T-helper 22 cell (primary cell): ENCODE measurements around the gene FCHO1.
"Not testable (repeated sequence)": the region's sequence is repeated elsewhere in the genome, so short reads cannot be mapped to it uniquely, and the experiment has no call there.

Experiments
- DNase-seq: peaks from one replicate; pipeline ENCODE4 v3.0.0-alpha.2; 2020; ENCODE audit warnings: low read depth

Gene FCHO1

DNA sequence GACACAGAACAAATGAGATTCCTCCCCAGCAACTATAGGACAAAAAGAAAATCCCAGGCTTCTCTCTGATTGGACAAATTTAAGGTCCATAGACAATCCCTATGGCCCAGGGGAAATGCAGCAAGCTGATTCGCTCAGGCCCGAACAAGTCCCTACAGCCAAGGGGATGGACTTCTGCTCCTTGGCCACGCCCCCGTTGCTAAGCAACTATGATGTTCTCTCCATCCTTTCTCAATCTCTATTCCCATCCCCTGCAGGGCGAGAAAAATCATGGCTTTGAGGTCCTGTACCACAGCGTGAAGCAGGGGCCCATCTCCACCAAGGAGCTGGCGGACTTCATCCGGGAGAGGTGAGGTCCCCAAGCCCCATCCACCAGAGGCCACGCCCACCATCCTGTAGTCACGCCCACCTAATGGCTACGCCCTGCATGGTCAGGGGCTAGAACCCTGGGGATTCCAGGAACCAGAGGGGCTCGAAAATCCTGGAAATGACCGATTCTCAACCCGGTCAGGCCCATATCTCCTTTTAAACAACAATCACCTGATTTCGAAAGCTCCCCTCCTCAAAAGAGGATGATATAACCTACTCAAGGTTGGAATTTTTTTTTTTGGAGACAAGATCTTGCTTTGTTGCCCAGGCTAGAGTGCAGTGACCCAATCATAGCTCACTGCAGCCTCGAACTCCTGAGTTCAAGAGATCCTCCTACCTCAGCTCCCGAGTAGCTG, 11.4 kb downstream of the FCHO1 start:
- no peak for DNase-seq

DNA sequence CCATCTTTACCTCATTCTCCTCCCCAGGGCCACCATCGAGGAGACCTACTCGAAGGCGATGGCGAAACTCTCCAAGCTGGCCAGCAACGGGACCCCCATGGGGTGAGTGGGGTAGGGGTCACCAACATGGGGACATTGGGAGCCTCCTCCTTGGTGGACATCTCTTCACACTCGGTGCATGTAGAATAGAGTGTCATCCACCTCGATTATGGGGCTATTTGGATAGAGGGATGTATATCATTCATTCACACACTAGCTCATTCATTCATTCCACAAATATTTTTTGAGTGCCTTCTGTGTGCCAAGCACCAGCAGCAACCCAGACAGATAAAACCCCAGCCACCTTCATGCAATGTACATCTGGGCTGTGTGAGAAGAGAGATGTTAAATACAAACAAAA, 13.1 kb downstream of the FCHO1 start:
- DNase-seq = no peak

DNA sequence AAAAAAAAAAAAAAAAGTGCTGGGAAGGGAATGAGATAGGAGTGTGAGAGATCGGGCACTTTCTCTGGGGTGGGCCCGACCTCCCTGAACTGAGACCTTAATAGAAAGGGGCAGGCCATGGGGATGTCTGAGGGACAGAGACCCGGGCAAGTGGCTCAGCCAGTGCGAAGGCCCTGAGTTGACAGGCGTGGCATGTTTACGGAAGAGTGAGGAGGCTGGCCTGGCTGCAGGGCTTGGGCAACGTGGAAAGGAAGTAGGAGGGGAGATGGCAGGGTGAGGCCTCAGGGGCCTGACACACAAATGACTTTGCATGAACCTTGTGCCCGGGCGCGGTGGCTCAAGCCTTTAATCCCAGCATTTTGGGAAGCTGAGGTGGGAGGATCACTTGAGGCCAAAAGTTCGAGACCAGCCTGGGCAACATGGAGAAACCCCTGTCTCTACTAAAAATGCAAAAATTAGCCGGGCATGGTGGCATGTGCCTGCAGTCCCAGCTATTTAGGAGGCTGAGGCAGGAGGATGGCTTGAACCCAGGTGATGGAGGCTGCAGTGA, 13.9 kb downstream of the FCHO1 start:
- DNase-seq = no peak

DNA sequence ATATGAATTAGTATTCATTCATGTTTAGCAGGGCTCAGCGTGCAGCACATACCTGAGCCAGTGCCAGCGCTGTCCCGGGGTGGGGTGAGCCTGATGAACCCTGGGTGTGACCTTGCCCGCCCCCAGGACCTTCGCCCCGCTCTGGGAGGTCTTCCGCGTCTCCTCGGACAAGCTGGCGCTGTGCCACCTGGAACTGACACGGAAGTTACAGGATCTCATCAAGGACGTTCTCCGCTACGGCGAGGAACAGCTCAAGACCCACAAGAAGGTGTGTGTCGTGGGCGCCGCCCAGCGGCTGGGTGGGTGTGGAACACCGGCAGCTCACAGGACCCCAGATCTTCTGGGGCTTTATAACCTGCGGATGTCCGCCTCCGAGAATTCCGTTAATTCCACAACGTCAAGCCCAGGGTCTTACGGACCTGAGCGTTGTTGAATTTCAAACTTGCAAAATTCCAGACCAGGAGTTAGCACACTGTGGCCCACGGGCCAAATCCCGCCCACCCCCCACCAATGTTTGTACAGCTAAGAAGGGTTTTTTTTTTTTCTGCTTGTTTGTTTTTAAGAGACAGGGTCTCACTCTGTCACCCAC, 15.4 kb downstream of the FCHO1 start:
- DNase-seq = no peak

DNA sequence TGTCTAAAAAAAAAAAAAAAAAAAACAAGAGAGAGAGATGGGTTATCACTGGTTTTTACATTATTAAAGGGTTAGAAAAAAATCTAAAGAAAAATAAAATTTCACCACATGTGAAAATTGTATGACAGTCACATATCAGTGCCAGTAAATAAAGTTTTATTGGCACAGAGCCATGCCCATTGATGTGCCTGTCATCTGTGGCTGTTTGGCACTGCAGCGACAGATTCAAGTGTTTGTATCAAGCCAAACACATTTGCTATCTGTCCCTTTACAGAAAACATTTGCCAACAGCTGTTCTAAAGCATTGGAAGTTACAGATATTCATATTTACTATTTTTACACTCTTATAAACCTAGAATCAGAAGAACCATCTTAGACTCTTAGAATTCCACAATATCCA, 16.3 kb downstream of the FCHO1 start:
- DNase-seq = no peak

DNA sequence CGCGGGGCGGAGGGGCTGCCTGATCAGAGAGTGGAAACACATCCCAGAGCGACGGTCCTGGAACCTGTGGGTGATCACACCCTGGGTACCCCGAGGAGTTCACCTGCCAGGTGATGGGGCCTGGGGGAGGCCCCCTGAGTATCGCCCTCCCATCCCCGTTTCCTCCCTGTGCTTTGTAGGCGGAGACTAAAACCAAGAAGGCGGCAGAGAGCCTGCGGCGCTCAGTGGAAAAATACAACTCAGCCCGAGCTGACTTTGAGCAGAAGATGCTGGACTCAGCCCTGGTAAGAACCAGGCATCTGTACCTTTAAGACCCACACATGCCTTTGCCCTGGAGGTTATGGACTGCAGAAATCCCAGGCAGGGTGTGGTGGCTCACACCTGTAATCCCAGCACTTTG, 19.3 kb downstream of the FCHO1 start:
- DNase-seq = no peak

DNA sequence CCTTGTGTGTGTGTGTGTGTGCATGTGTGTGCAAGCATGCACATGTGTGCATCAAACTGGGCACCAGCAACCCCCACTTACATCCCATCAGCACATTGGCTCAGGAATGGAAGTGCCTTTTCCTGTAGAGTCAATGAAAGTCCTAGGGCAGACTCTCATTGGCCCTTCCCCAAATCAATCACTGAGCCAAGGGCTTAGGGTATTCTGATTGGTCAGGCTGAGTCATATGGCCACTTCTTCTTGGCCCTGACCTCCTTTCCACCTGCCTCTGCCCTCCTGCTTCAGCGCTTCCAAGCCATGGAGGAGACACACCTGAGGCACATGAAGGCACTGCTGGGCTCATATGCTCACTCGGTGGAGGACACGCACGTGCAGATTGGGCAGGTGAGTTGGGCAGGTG, 20.9 kb downstream of the FCHO1 start:
- DNase-seq = no peak

DNA sequence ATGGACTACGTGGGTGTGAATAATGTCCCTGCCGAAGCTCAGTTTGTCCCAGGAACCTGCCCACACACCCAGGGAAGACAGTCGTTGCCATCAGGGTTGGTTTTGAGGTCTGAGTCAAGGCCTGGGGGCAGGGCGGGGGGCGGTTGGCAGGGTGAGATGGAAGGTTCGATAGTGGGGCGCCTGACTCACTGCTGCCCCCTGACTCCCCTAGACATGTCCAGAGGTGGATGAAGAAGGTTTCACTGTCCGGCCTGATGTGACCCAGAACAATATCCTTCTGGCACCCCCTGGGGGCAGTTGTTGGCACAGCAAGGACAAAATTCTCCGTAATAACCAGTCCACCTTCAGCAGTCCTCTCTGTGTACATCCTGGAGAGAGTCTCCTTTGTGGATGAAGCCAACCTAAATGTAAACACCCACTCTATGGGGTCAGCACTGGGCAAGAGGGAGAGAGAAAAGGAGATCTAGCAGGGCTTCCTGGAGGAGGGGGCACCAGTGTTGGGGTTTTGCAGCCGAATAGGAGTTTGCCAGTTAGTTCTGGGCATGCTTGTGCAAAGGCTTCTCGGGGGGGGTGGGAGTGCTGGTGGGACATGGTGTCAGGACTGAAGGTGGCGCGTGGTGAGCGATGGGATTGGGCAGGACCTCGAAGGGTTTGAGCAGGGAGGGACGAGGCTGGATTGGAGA, 24.1 kb downstream of the FCHO1 start:
- DNase-seq = no peak

DNA sequence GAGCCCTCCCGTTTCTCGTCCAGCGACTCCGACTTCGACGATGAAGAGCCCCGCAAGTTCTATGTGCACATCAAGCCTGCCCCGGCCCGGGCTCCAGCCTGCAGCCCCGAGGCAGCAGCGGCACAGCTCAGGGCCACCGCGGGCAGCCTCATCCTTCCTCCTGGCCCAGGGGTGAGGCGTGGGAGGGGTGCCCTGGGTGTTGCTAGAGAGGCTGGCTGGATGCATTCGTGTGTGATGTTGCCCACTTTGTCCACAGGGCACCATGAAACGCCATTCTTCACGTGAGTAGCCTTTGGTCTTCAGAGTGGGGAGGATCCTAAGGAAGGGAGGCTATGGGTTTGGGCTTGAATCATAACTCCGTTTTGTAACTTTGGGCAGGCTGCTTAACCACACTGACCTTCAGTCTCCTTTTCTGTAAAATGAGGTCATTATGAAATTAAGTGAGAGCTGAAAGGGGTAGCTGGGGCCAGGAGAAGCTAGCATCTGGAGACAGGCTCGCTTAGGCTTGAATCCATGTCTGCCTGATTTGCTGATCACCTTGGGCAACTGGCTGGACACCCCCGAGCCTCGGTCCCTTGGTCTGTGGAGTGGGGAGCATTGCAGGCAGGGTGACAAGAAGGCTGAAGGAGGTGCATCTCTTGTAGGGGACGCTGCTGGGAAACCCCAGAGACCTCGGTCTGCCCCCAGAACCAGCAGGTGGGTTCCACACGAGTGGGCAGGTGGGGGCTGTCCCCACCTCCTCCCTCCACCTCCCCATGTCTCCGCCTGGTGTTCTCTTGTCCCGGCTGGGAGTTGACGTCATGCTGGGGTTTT, 24.9 kb downstream of the FCHO1 start:
- no peak for DNase-seq

DNA sequence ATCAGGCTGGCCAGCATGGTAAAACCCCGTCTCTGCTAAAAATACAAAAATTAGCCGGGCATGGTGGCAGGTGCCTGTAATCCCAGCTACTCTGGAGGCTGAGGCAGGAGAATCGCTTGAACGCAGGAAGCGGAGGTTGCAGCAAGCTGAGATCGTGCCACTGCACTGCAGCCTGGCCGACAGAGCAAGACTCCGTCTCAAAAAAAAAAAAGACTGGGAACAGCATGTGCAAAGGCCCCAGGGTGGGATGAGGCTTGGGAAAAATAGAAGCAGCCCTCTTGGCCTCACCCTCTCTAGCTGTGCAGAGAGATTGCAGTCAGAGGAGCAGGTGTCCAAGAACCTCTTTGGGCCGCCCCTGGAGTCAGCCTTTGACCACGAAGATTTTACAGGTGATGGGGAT, 26.6 kb downstream of the FCHO1 start:
- not testable (repeated sequence) for DNase-seq

DNA sequence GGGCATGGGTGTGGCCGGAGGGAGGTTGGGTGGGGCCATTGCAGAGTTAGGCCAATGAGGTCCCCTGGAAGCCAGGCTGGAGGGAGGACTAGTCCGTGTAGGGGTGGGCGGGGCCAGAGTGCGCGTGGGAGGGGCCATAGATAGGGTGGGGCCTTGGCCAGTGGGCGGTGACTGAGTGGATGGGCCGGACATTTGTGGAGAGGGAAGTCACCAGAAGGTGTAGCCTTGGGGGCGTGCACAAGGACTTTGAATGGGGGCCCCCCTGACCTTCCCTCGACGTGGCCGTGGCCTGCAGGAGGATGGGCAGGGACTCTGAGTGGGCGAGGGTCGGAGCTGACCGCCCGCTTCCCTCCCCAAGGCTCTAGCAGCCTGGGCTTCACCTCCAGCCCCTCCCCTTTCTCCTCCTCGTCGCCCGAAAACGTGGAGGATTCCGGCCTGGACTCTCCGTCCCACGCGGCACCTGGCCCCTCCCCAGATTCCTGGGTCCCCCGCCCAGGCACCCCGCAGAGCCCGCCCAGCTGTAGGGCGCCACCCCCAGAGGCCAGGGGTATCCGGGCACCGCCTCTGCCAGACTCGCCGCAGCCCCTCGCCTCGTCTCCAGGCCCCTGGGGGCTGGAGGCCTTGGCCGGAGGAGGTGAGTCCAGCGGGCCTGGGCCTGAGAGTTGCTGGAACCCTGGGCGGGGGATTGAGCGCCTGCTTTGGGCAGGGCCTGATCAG, 27.1 kb downstream of the FCHO1 start:
- no peak for DNase-seq

DNA sequence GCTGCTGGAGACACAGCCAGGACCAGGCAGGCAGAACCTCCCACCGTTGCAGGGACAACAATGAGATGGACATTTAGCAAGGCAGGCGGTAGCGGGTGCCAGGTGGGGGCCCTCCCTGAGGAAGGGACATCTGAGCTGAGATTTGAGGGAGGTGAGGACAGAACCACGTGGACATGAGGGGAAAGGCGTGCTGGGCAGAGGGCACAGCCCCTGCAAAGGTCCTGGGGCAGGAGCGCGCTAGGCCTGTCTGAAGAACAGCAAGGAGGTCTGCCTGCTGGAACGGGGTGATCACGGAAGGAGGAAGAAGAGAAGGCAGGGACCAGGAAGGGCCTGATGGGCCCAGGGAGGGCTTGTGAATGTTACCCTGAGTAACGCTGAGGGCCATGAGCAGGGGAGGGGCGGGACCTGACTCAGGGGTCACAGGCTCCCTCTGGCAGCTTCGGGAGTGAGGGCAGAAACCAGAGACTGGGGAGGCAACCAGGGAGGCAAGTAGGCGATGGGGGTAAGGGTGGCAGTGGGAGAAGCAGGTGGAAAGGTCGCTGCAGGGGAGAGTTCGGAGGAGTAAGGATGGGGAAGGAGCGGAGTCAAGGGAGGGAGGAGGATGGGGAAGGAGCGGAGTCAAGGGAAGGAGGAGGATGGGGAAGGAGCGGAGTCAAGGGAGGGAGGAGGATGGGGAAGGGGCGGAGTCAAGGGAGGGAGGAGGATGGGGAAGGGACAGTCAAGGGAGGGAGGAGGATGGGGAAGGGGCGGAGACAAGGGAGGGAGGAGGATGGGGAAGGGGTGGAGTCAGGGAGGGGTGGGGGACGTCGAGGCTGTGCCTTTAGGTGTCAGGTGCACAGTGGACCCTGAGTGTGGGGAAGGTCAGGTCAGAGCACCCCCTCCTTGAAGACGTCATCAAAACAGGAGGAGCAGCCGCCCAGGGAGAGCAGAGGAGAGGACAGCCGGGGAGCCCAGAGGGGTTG, 28.0 kb downstream of the FCHO1 start:
- DNase-seq = no peak

DNA sequence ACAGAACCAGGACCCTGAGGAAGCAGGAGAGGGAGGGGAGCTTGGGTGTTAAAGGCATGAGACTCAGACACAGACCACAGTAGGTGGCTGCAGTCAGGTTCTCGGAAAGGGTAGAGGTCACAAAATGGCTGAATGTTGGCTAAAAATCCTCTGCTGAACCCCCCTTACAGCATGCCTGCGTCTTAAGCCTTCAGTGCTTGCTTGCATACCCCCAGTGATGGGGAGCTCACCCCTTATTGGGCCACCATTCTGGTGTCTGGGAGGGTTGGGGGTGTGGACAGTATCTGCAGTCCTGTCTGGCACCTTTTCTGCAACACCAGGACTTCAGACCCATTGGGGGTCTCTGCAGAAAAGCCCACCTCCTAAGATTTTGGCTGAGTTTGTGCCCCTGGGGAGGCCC, 29.5 kb downstream of the FCHO1 start:
- no peak for DNase-seq

DNA sequence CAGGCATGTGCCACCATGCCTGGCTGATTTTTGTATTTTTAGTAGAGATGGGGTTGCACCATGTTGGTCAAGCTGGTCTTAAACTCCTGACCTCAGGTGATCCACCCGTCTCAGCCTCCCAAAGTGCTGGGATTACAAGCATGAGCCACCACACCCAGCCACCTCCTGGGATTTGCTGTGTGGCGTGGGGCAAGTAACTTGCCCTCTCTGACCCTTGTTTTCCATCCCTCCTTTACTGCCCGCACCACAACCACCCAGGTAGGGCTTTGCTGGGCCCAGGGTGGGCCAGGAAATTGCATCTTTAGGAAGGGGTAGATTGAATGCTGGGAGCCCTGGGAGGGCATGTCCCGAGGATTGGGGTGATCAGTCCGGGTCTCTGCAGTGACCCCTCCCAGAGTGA, 32.4 kb downstream of the FCHO1 start:
- DNase-seq = not testable (repeated sequence)

DNA sequence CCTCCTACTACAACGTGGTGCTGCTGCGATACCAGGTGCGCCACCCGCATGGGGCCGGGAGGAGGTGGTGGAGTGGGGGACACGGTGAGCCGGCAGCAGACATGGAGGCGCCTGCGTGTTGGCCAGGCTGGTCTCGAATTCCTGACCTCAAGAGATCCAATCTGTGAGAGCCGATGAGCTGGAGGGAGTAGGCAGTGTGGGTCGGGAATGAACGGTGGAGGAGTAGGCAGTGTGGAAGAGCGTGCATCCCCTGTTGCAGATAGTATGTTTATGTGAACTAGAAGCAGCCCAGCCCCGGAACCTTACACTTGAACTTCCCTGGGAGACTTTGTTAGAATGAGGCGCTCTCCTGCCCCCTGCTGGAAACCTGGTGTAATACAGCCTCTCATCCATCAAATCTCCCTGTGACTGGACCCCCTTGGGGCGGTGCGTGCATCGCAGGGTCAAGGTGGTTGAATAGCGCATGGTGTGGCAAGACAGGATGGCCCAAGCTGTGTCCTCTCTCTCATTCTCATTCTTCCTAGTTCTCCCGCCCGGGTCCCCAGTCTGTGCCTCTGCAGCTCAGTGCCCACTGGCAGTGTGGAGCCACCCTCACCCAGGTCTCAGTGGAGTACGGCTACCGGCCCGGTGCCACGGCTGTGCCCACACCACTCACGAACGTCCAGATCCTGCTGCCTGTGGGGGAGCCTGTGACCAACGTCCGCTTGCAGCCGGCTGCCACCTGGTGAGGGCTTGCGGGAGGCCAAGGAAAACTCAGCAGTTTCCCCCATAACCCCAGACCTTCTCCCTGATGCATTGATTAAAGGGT, 33.1 kb downstream of the FCHO1 start:
- DNase-seq = peak; percentile 26

DNA sequence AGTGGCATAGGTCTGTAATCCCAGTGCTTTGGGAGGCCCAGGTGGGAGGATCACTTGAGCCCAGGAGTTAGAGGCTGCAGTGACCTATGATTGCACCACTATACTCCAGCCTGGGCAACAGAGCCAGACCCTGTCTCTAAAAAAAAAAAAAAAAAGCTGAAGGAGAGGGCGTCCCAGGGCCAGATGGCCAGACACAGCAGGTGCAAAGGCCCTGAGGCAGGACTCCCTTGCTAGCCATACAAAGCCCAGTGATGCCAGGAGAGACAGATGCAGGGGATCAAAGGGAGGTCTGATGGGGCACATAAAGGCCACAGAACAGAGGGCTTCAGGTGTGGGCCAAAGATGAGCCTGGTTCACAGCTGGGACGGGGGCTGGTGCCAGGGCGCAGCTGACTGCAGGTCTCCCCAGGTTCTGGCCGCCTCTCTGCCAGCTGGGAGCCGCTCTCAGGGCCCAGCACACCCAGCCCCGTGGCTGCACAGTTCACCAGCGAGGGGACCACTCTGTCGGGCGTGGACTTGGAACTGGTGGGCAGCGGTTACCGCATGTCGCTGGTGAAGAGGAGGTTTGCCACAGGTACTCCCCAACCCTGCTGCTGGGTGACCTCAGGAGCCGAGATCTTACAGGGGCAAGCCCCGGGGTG, 36.1 kb downstream of the FCHO1 start:
- DNase-seq = no peak

DNA sequence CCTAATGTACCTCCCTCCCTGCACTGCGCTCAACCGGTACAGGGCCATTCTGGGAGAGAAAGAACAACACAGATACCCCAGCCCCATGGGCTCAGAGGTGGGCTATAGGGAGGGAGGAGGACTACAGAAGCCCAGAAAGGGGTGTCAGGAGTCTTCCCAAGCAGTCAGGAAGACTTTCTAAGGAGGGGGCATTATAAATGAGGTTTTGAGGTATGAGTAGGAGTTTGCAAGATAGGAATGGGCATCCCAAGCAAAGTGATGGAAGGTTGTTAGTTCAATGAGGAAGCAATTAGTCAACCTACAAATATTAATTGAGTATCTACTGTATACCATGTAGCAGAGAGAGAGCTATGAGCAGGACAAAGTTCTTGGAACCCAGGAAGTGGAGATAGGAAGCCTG, 37.4 kb downstream of the FCHO1 start:
- DNase-seq = no peak

DNA sequence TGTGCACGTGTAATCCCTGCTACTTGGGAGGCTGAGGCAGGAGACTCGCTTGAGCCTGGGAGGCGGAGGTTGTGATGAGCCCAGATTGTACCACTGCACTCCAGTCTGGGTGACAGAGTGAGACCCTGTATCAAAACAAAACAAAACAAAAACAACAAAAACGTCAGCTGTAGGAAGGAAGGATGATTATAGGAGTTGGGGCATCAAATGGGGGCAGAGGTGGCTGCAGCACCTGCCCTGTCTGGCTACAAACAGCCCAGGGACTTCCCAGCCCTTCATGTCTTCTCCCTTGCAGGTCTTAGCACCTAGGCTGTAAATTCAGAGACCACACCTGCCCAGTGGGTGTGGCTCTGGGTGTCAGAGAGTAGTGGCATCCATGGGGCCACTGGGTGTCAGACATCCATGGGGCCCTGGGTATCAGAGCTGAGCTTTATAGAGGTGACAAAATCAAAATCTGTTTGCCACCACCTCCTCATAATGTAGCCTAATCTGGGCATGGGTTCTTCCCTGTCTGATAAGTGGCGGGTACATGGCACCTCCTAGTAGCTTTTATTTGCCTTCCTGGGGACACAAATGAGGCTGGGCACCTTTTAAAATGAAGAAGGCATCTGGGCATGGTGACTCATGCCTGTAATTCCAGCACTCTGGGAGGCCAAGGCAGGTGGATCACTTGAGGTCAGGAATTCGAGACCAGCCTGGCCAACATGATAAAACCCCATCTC, 38.9 kb downstream of the FCHO1 start:
- no peak for DNase-seq

DNA sequence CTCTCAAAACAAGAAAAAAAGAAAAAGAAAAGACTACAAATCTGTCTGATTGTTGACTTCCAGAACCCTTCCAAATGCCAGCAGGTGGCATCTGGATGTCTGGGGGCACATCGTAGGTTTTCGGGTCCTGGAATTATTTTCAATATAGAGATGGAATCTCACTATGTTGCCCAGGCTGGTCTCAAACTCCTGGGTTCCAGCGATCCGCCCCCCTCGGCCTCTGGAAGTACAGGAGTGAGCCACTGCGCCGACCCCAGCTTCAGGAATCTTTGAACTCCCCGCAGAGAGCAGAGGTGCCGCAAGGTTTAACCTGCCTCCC, 43.1 kb downstream of the FCHO1 start:
- no peak for DNase-seq
